Mammary epithelial cell (primary cell): Measurements from ENCODE around the gene AP3S1.

ENCODE experiments used
- EZH2 ChIP-seq: IDR thresholded peaks from 2 replicates; pipeline ENCODE4 v1.6.1; 2012; ENCODE audit warnings: low read length, inconsistent platforms, borderline replicate concordance
- TF ChIP-seq, protein P1 (sequence below), 2 donors: IDR thresholded peaks in 1 of 2; conservative IDR thresholded peaks in 1 of 2; 2 replicates each; pipeline ENCODE4 v1.5.1; 2011 to 2012; ENCODE audit warnings: inconsistent platforms in 2 of 2, low read length in 2 of 2, mild to moderate bottlenecking in 2 of 2, control low read depth in 1 of 2, low read depth in 1 of 2; ENCODE audit not compliant: insufficient read depth in 1 of 2; ENCODE audit errors: extremely low read depth in 1 of 2

DNA sequence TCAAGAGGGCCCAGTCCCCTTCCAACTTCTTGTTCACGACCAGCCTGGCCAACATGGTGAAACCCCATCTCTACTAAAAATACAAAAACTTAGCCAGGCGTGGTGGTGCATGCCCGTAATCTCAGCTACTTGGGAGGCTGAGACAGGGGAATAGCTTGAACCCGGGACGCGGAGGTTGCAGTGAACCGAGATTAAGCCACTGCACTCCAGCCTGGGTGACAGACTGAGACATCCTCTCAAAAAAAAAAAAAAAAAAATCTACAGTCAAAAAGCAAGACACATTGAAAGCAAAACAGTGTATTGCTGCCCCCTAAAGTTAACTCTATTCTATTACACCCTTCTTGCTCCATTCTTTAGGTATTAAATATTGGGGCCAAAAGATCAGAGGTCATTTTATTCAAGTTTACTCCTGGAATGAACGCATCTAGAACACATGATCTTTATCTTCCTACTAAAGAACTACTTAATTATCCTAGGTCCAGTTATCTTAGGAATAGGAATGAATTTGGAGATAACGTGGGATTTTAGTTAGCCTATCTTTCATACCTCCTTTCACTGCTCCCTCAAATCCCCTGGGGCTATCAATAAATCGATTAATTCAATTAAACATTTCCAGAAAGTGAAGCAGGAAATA, 2.7 kb upstream of the AP3S1 start:
- TF ChIP-seq, protein P1, sequence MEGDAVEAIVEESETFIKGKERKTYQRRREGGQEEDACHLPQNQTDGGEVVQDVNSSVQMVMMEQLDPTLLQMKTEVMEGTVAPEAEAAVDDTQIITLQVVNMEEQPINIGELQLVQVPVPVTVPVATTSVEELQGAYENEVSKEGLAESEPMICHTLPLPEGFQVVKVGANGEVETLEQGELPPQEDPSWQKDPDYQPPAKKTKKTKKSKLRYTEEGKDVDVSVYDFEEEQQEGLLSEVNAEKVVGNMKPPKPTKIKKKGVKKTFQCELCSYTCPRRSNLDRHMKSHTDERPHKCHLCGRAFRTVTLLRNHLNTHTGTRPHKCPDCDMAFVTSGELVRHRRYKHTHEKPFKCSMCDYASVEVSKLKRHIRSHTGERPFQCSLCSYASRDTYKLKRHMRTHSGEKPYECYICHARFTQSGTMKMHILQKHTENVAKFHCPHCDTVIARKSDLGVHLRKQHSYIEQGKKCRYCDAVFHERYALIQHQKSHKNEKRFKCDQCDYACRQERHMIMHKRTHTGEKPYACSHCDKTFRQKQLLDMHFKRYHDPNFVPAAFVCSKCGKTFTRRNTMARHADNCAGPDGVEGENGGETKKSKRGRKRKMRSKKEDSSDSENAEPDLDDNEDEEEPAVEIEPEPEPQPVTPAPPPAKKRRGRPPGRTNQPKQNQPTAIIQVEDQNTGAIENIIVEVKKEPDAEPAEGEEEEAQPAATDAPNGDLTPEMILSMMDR (conservative IDR thresholded peaks at IDR 0.05 in 1 of 2, IDR thresholded peaks at IDR 0.05 in 1 of 2; ENCODE audit: extremely low read depth in 1 of 2, insufficient read depth in 1 of 2, low read depth in 1 of 2, low read length in 2 of 2), result peak; percentile 52 to 53
- no peak for TF ChIP-seq EZH2
